ENCODE data around the gene GTPBP10.

GTPBP10 gene

GRCh38 chr7:90412458-90413184 is 66.1 kb downstream of the GTPBP10 start:
- ATAC-seq (ENCODE audit: insufficient read depth, low read depth) (no peak), DNase-seq (no peak)
- H3K4me3 ChIP-seq (ENCODE audit: low read depth in 1 of 2, low read length in 2 of 2) = no peak overlapping the region
- no peaks in the 10 kb centered on the region for H3K79me2 ChIP-seq (ENCODE audit: insufficient read depth, low read length)
- peaks cover 3% of the 10 kb centered on the region; the same call in 1 of the 2 replicates for H4K20me1 ChIP-seq (ENCODE audit: insufficient read depth, low read length)
- no peaks in the 10 kb centered on the region for H3K27me3 ChIP-seq (ENCODE audit: insufficient read depth, low read length, poor library complexity)
- no peaks in the 10 kb centered on the region for H3K9me3 ChIP-seq (ENCODE audit: insufficient read depth, low read length, severe bottlenecking)
- TF ChIP-seq CTCF (IDR thresholded peaks at IDR 0.05; ENCODE audit: borderline replicate concordance, extremely low read depth, low read length, poor library complexity, severe bottlenecking) (peak; percentile 46), EZH2 (IDR thresholded peaks at IDR 0.05; ENCODE audit: borderline replicate concordance, low read depth, low read length, severe bottlenecking) (no peak)
- peaks cover 17% of the 10 kb centered on the region for H3K36me3 ChIP-seq (ENCODE audit: insufficient read depth, low read length)
- H2AFZ ChIP-seq (ENCODE audit: low read depth, low read length) = no peak overlapping the region
- no peak overlapping the region for H3K27ac ChIP-seq (ENCODE audit: low read length)
- H3K4me1 ChIP-seq (ENCODE audit: insufficient read depth, low read length) = no peaks in the 10 kb centered on the region
- H3K9ac ChIP-seq (ENCODE audit: low read depth, low read length) = no peak overlapping the region
- H3K4me2 ChIP-seq (ENCODE audit: insufficient read depth, low read length) = no peak overlapping the region

DNA sequence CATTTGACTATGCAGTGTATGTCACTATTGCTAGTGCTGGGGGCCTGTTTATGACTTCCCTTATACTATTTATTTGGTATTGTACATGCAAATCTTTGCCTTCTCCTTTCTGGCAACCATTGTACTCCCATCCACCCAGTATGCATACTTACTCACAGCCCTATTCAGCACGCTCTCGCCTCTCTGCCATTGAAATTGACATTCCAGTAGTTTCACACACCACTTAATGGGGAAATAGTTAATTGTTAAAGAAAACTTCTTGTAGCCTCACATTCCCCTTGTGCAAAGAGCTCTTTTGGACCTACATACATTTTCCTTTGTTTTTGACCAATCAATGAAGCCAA is 66.6 kb downstream of the GTPBP10 start:
- Histone ChIP-seq H3K27ac (ENCODE audit: low read length) (no peak overlapping the region), H4K20me1 (ENCODE audit: insufficient read depth, low read length) (peaks cover 3% of the 10 kb centered on the region; the same call in 1 of the 2 replicates), H3K36me3 (ENCODE audit: insufficient read depth, low read length) (peaks cover 17% of the 10 kb centered on the region), H3K79me2 (ENCODE audit: insufficient read depth, low read length) (no peaks in the 10 kb centered on the region), H3K9ac (ENCODE audit: low read depth, low read length) (no peak overlapping the region), H3K9me3 (ENCODE audit: insufficient read depth, low read length, severe bottlenecking) (no peaks in the 10 kb centered on the region), H3K4me3 (ENCODE audit: low read depth in 1 of 2, low read length in 2 of 2) (no peak overlapping the region), H3K4me1 (ENCODE audit: insufficient read depth, low read length) (no peaks in the 10 kb centered on the region), H3K27me3 (ENCODE audit: insufficient read depth, low read length, poor library complexity) (no peaks in the 10 kb centered on the region), H3K4me2 (ENCODE audit: insufficient read depth, low read length) (no peak overlapping the region), H2AFZ (ENCODE audit: low read depth, low read length) (no peak overlapping the region)
- TF ChIP-seq EZH2 (IDR thresholded peaks at IDR 0.05; ENCODE audit: borderline replicate concordance, low read depth, low read length, severe bottlenecking) = no peak
- no peak for TF ChIP-seq CTCF (IDR thresholded peaks at IDR 0.05; ENCODE audit: borderline replicate concordance, extremely low read depth, low read length, poor library complexity, severe bottlenecking)
- DNase-seq = no peak
- ATAC-seq (ENCODE audit: insufficient read depth, low read depth) = no peak

GRCh38 chr7:90421651-90422050 is 75.1 kb downstream of the GTPBP10 start:
- Histone ChIP-seq H3K27ac (ENCODE audit: low read length) (no peak overlapping the region), H3K9me3 (ENCODE audit: insufficient read depth, low read length, severe bottlenecking) (no peaks in the 10 kb centered on the region), H3K27me3 (ENCODE audit: insufficient read depth, low read length, poor library complexity) (no peaks in the 10 kb centered on the region), H4K20me1 (ENCODE audit: insufficient read depth, low read length) (no peaks in the 10 kb centered on the region), H3K9ac (ENCODE audit: low read depth, low read length) (no peak overlapping the region), H3K4me2 (ENCODE audit: insufficient read depth, low read length) (no peak overlapping the region), H3K4me1 (ENCODE audit: insufficient read depth, low read length) (no peaks in the 10 kb centered on the region), H2AFZ (ENCODE audit: low read depth, low read length) (no peak overlapping the region), H3K79me2 (ENCODE audit: insufficient read depth, low read length) (no peaks in the 10 kb centered on the region), H3K4me3 (ENCODE audit: low read depth in 1 of 2, low read length in 2 of 2) (no peak overlapping the region), H3K36me3 (ENCODE audit: insufficient read depth, low read length) (no peaks in the 10 kb centered on the region)
- no peak for DNase-seq
- ATAC-seq (ENCODE audit: insufficient read depth, low read depth) = no peak
- no peak for TF ChIP-seq EZH2 (IDR thresholded peaks at IDR 0.05; ENCODE audit: borderline replicate concordance, low read depth, low read length, severe bottlenecking)
- TF ChIP-seq CTCF (IDR thresholded peaks at IDR 0.05; ENCODE audit: borderline replicate concordance, extremely low read depth, low read length, poor library complexity, severe bottlenecking) = no peak
